HG03095 (cell line): ENCODE data around the gene KCNK7.

ENCODE experiments used
- ATAC-seq: cut with Tn5 transposase; IDR thresholded peaks from one replicate; pipeline ENCODE4 v1.9.1; 2021; ENCODE audit warnings: moderate library complexity; ENCODE audit not compliant: unreplicated experiment

The KCNK7 gene

GRCh38 chr11:65558930-65559509, 36.6 kb downstream of the KCNK7 start:
- ATAC-seq = no peak

- no peak for ATAC-seq
These were observed 37.3 kb downstream of the KCNK7 start, which contains the start of gene LTBP3 for GRCh38 chr11:65558002-65558929. TSS of gene LTBP3 (minus strand) at chr11:65558359. CDS start at chr11:65557959, 400 bp downstream.

- no peak for ATAC-seq
These were observed 38.2 kb downstream of the KCNK7 start for GRCh38 chr11:65557280-65558001.

- no peak for ATAC-seq
These were observed 38.9 kb downstream of the KCNK7 start for GRCh38 chr11:65556470-65557279.

- ATAC-seq = no peak
These were observed 39.8 kb downstream of the KCNK7 start for GRCh38 chr11:65555693-65556231.

- no peak for ATAC-seq
These were observed 40.7 kb downstream of the KCNK7 start for GRCh38 chr11:65554842-65555430.

- no peak for ATAC-seq
These were observed 41.4 kb downstream of the KCNK7 start for GRCh38 chr11:65554057-65554818.

GRCh38 chr11:65553301-65554001, 42.1 kb downstream of the KCNK7 start:
- no peak for ATAC-seq

GRCh38 chr11:65552388-65552951, 43.1 kb downstream of the KCNK7 start:
- no peak for ATAC-seq

- no peak for ATAC-seq
These were observed 43.8 kb downstream of the KCNK7 start for GRCh38 chr11:65551572-65552387.

- no peak for ATAC-seq
These were observed 46.5 kb downstream of the KCNK7 start for GRCh38 chr11:65549096-65549495.

GRCh38 chr11:65548395-65548794, 47.2 kb downstream of the KCNK7 start:
- ATAC-seq = no peak

- no peak for ATAC-seq
These were observed 48.0 kb downstream of the KCNK7 start for GRCh38 chr11:65547446-65548125.

GRCh38 chr11:65546217-65546958, 49.2 kb downstream of the KCNK7 start:
- ATAC-seq = no peak

- no peak for ATAC-seq
These were observed 49.8 kb downstream of the KCNK7 start for GRCh38 chr11:65545853-65546216.
